ENCODE measurements around the gene DBH. TPM values are rescaled to one million over a fixed set of nuclear protein-coding genes. Genes with fewer than 3 reads are reported as not detected.

Gene DBH
- total RNA-seq, 1 experiment from 2014 or later = not detected

DNA sequence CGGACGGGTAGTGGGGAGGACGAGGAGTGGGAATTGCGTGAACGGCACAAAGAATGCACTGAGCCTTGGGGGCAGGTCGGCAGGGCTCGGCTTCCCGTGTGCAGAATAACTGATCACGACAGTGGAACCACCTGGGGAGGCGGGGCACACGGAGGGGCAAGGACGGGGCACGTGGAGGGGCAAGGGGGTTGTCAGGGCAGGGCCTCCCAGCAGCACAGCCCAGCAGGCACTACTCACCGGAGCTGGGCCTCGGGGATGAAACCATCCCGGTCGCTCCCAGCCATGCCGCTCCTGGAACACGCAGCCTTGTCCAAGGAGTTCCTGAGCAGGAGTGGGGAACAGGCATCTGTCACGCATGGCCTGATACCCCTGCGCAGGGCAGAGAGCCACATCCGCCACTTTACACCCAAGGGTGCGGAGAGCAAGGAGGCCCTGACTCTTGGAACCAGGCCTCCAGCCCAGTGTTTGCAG is 68.6 kb downstream of the DBH start:
- DNase-seq (ENCODE audit: low read depth, low spot score) (no peak), ATAC-seq (no peak)
- Histone ChIP-seq H3K4me3 (replicated peaks in 1 of 2; ENCODE audit: low read depth in 1 of 2, low read length in 2 of 2) (no peak overlapping the region), H4K20me1 (ENCODE audit: insufficient read depth) (no peaks in the 10 kb centered on the region), H3K4me2 (ENCODE audit: low read length) (no peak overlapping the region), H3K9me2 (ENCODE audit: insufficient read depth) (no peaks in the 10 kb centered on the region), H2AFZ (ENCODE audit: low read depth, low read length, poor library complexity, severe bottlenecking) (no peak overlapping the region), H3K9me3 (ENCODE audit: control insufficient read depth in 1 of 2, insufficient read depth in 1 of 2, low read depth in 1 of 2, low read length in 2 of 2) (no peaks in the 10 kb centered on the region), H3K4me1 (ENCODE audit: control insufficient read depth in 1 of 2, insufficient read depth in 2 of 2, low read length in 2 of 2) (no peaks in the 10 kb centered on the region), H3K9ac (ENCODE audit: low read length) (no peak overlapping the region), H3K27ac (ENCODE audit: low read depth, low read length) (no peak overlapping the region), H3K36me3 (ENCODE audit: control insufficient read depth in 1 of 2, insufficient read depth in 2 of 2, low read length in 2 of 2) (no peaks in the 10 kb centered on the region), H3K79me2 (ENCODE audit: insufficient read depth, low read length) (no peaks in the 10 kb centered on the region), H3K27me3 (ENCODE audit: insufficient read depth, low read length) (no peaks in the 10 kb centered on the region)
- intact Hi-C loops (cut with micrococcal nuclease) = no loop called here
- ChIA-PET CTCF (no interaction called here), RAD21 (ENCODE audit: low non-redundant PET in 1 of 2, low total read pairs in 2 of 2, uncharacterized antibody in 2 of 2, unreplicated experiment in 2 of 2) (no interaction called here), POLR2A (no interaction called here)
- no TSS peak for BruUV-seq (replicated peaks)
- TF ChIP-seq CTCF (IDR thresholded peaks at IDR 0.05 in 2 of 3, conservative IDR thresholded peaks at IDR 0.05 in 1 of 3; ENCODE audit: borderline replicate concordance in 1 of 3, insufficient read depth in 1 of 3, low read depth in 2 of 3, low read length in 2 of 3) (no peak), ZBTB33 (IDR thresholded peaks at IDR 0.05; ENCODE audit: extremely low read depth, insufficient replicate concordance, low read length) (no peak), ELF1 (IDR thresholded peaks at IDR 0.05; ENCODE audit: borderline replicate concordance, low read depth) (no peak), ZFX (IDR thresholded peaks at IDR 0.05) (no peak), ATF3 (IDR thresholded peaks at IDR 0.05) (no peak), YY1 (IDR thresholded peaks at IDR 0.05; ENCODE audit: extremely low read depth, insufficient replicate concordance, low read depth, low read length) (no peak), EZH2 (IDR thresholded peaks at IDR 0.05) (no peak), TCF7L2 (IDR thresholded peaks at IDR 0.05; ENCODE audit: borderline replicate concordance, extremely low read depth, insufficient read depth, insufficient read length) (no peak), SP1 (IDR thresholded peaks at IDR 0.05; ENCODE audit: low read depth) (no peak), POLR2AphosphoS5 (IDR thresholded peaks at IDR 0.05; ENCODE audit: low read depth, low read length) (no peak), REST (IDR thresholded peaks at IDR 0.05; ENCODE audit: low read depth) (no peak), POLR2A (IDR thresholded peaks at IDR 0.05; ENCODE audit: borderline replicate concordance, extremely low read depth, insufficient read depth, insufficient read length) (no peak), SIN3A (IDR thresholded peaks at IDR 0.05; ENCODE audit: low read depth) (no peak), FOSL1 (IDR thresholded peaks at IDR 0.05; ENCODE audit: low read depth) (no peak), JUND (IDR thresholded peaks at IDR 0.05) (no peak), EGR1 (IDR thresholded peaks at IDR 0.05; ENCODE audit: low read depth) (no peak), CEBPB (IDR thresholded peaks at IDR 0.05; ENCODE audit: low read depth) (no peak), SRF (IDR thresholded peaks at IDR 0.05; ENCODE audit: low read depth) (no peak)
